NCI-H2081 (cell line): ENCODE results near the gene CUX1.

Experiments
- DNase-seq, 2 experiments: peaks; one replicate each; lab custom pipeline; 2025; lab: John Stamatoyannopoulos, UW

Gene CUX1

DNA sequence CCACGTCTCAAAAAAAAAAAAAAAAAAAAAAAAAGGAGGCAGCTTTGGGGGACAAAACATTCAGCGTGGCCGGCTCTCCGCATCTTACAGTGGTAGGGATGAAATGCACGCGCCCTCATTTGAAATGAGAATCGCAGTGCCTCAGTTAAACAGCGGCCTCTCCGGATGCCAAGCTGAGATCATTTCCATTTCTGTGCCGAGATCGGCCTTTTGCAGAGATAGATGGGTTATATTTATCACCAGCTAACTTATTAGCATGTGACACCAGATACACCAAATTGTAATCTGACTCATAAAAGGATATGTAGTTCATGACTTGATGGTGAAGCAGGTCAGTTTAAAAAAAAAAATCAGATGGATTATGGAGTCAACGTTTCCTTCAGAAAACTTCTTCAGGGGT is 138.7 kb downstream of the CUX1 start:
- no peak for DNase-seq

DNA sequence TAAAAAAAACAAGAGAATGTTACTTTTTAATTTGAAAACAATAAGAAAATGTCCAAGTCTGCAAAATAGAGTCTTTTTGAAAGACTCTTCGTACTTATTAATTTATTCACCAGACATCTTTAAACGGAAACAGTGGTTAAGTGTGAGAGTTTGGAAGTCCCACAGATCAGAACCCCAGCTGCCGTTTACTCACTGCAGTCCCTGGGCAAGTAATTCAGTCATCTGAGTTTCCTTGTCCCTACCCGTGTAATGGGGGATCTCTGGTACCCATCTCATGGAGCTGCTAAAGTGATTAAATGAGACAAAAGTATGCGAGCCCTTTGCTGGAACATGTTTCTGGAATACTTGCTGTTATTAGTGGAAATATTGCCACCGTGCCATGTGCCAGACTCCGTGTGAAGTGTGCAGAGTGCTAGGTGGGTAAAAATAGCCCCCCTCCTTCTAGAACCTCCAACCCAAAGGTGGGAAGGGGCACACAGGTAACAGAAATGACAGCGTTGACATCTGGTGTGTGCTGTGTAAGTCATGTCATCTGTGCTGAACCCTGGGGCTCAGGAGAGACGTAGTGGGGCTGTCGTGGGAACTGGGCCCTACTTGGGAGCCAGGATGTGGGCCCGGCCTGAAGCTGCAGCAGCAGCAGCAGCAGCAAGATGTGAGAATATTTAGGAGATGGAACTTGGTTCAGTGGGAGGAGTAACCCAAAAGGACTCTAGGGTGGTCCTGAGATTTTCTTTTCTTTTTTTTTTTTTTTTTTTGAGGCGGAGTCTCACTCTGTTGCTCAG is 140.5 kb downstream of the CUX1 start:
- no peak for DNase-seq

GRCh38 chr7:101959342-101959741 is 141.9 kb downstream of the CUX1 start:
- DNase-seq: no peak

GRCh38 chr7:101959829-101960228 is 142.4 kb downstream of the CUX1 start:
- no peak for DNase-seq

- DNase-seq: no peak
Measured at GRCh38 chr7:101960323-101960722, 142.9 kb downstream of the CUX1 start.

DNA sequence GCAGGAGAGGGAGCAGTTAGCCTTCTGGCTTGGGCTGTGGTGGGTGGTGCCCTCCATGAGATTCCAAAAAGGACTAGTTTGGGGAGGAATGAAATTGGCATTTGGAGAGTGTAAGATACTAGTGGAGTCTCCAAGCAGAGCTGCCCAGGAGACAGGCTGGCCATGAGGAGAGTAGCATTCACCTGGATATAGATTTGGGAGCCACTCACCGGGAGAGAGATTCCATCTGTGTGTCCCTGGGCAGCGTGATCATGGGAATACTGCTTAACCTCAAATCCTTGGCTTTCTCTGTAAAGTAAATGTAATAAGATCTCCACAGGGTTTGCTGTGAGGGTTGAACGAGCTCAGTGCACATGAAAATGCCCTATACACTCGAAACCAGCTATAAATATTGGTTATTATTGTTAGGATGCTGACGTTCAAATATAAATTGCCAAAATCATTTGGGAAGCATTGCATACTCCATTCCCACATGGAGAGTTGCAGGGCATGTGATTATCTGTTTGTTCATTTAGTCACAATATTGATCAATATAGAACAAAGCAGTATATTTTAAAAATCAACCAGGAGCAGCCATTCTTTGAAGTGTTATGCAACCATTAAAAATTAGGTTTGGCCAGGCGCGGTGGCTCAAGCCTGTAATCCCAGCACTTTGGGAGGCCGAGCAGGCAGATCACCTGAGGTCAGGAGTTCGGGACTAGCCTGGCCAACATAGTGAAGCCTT is 143.7 kb downstream of the CUX1 start:
- no peak for DNase-seq

DNA sequence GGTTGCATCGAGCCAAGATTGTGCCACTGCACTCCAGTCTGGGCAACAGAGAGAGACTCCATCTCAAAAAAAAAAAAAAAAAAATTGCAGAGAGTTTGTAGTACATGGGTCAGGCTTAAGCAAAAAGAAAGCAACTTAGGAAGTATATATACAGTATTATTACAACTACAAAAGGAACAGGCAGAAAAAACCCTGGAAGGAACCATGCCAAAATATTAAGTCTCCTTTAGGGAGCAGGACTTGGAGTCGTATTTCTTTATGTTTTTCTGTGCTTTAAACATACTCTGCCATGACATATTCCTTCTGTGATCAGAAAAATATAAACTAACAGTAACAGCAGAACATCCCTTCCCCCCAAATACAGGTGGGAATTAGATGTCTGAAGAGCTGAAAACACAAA is 144.4 kb downstream of the CUX1 start:
- no peak for DNase-seq

GRCh38 chr7:101963693-101964092 is 146.3 kb downstream of the CUX1 start:
- no peak for DNase-seq

- no peak for DNase-seq
Measured at GRCh38 chr7:101964680-101965452, 147.4 kb downstream of the CUX1 start.

DNA sequence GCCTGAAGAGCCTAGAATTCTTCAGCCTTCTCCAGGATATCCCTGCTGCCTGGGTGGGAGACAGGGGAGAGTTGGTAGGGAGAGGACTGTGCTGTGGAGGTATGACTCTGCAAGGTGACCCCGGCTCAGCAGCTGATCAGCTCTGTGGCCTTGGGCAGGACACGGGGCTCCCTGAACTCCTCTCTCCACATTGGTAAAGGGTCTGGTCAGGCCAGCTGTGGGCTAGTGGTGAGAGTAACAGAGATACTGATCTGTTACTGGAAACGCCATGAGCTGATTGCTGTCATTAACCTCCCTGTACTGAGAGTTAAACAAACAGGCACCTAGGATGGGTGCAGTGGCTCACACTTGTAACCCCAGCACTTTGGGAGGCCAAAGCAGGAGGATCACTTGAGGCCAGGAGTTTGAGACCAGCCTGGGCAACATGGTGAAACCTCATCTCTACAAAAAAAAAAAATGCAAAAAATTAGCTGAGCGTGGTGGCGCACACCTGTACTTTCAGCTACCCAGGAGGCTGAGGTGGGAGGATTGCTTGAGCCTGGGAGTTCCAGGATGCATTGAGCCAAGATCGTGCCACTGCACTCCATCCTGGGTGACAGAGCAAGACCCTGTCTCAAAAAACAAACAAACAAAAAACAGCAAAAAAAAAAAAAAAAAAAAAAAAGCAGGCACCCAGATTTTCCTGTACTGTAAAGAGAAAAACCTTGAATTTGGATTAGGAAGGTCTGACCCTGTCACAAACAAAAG is 151.5 kb downstream of the CUX1 start:
- DNase-seq: no peak

- DNase-seq: no peak
Measured at GRCh38 chr7:101969997-101970585, 152.7 kb downstream of the CUX1 start.

DNA sequence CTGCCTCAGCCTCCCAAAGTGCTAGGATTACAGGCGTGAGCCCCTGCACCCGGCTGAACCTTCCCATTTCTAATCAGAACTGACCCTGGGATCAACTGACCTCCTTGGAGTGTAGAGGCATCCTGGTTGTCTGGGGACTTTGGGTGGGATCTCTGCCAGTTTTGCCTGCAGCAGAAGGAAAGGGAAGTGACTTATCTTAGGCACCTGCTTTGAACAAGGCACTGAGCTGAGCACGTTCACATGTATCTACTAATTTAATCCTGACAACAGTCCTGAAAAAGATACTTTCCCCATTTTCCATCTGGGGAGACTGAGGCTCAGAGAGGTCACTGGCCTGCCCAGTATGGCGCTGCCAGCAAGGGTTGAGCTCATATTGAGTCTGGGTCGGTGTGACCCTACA is 153.4 kb downstream of the CUX1 start:
- DNase-seq: no peak

DNA sequence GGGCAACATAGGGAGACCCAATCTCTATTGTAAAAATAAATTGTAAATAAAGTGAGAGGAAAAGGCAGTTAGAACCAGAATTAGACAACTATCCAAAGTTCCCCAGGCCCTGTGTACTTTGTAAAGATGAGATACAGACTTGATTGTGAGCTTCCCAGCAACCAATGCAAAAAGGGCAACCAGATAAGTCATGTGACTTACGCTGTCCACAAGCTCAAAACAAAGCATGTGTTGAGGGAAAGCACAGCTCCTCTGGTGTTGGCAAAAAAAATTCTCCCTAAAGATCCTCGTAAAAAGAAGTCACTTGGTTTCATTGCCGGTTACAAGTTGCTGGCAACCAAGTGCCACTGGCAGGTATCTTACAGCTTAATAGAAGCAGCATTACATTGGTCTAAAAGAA is 154.0 kb downstream of the CUX1 start:
- DNase-seq: no peak

- no peak for DNase-seq
Measured at GRCh38 chr7:101972627-101973026, 155.2 kb downstream of the CUX1 start.

GRCh38 chr7:101973130-101973529 is 155.7 kb downstream of the CUX1 start:
- no peak for DNase-seq

GRCh38 chr7:101974393-101974792 is 157.0 kb downstream of the CUX1 start:
- no peak for DNase-seq

DNA sequence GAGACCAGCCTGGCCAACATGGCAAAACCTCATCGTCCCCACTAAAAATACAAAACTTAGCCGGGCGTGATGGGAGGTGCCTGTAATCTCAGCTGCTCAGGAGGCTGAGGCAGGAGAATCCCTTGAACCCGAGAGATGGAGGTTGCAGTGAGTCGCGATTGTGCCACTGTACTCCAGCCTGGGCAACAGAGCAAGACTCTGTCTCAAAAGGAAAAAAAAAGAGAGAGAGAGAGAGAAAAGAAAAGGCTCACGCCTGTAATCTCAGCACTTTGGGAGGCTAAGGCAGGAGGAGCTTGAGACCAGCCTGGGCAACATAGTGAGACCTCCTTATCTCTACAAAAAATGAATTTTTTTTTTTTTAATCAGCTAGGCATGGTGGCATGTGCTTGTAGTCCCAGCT is 157.6 kb downstream of the CUX1 start:
- no peak for DNase-seq

DNA sequence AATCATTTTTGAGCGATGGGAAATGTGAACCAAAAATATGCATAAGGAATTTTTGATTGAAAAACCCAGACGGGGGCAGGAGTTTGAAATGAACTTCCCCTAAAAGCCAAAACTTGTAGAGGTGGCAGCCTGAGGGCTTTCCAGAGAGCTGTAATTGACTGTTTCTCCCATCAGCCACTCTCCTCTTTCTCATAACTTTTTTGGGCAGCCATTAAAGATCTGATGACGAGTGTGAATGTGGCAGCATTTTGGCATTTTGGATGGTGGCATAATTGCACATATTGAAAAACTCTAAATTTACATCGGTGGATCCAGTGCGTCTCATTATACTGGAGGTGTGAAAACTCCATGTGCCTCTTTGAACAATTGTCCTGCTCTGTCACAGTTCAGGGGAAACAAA is 159.0 kb downstream of the CUX1 start:
- no peak for DNase-seq

DNA sequence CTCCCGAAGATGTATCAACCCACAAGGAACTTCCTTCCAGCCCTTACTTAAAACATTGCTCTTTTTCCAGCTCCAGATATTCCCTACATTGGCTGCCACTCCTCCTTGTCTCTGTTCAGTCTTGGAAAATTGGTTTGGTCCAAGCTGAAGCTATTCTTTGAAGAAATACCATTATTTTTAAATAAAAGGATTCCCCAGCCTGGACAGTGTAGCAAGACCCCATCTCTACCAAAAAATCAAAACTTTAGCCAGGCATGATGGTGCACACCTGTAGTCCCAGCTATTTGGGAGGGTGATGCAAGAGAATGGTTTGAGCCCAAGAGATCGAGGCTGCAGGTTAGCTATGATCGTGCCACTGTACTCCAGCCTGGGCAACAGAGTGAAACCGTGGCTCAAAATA is 159.8 kb downstream of the CUX1 start:
- DNase-seq: no peak

DNA sequence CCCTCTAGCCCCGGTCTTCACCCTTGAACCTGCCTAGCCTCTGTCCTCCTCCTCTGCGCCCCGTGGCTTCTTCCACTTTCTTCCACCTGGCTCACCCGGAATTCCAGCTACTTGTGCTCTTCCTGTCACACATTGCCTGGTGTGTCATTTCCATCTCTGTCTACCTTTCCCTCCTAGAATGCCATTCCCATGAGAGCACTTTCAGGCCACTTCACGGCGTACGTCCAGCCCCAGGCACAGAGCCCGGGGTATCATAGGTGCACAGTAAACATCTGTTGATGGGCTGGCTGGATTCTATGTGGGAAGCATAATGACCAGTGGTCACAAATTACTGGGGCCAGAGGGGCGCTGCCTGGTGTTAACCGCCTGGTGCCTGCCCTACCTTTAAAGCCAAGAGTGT is 161.3 kb downstream of the CUX1 start:
- DNase-seq: no peak

DNA sequence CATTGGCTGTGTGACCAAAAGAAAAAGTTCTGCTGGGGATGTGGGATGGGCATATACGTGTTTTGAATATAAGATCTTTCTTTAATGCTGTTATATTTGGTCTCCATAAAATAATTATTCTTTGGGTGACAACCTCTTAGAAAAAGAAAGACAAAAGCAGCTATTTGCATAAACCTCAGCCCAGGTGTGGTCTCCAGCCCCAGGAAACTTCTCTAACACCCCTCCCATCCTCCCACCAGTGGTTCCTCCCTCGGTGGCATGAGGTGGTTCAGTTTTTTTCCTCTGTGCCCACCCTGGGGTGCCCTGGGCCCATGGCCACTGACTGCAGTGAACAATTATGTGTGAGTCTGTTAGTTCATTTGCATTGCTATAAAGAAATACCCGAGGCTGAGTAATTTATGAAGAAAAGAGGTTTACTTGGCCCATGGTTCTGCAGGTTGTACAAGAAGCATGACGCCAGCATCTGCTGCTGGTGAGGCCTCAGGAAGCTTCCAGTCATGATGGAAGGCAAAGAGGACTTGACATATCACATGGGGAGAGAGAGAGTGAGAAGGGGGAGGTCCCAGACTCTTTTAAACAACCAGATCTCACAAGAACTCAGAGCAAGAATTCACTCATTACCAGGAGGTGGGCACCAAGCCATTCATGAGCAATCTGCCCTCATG is 165.9 kb downstream of the CUX1 start:
- DNase-seq: no peak
